ENCODE data around the gene CCDC194.

The CCDC194 gene, protein sequence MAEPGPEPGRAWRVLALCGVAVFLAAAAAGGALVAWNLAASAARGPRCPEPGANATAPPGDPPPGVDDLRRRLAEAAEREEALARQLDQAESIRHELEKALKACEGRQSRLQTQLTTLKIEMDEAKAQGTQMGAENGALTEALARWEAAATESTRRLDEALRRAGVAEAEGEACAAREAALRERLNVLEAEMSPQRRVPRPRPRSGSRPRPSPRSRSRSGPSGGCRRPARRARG
- total RNA-seq: 0 to 1.6 (median 1.1) reads per million in 4 donors

DNA sequence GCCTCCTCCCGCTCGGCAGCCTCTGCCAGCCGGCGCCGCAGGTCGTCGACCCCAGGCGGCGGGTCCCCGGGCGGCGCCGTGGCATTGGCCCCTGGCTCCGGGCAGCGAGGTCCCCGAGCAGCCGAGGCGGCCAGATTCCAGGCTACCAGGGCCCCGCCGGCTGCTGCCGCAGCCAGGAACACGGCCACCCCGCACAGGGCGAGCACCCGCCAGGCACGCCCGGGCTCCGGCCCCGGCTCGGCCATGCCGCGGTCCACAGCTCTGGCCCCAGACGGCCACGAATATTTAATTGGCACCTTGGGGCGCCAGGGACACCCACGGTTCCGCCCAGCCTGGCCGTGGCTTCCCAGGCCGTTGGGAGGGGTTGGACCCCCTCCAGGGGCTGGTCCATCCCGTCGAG is at the start of gene CCDC194:
Gene CCDC194 (minus strand): TSS at position 283 of the 400 bp plus-strand sequence. CDS start 38 bp downstream, at position 245.
- no peak for DNase-seq

DNA sequence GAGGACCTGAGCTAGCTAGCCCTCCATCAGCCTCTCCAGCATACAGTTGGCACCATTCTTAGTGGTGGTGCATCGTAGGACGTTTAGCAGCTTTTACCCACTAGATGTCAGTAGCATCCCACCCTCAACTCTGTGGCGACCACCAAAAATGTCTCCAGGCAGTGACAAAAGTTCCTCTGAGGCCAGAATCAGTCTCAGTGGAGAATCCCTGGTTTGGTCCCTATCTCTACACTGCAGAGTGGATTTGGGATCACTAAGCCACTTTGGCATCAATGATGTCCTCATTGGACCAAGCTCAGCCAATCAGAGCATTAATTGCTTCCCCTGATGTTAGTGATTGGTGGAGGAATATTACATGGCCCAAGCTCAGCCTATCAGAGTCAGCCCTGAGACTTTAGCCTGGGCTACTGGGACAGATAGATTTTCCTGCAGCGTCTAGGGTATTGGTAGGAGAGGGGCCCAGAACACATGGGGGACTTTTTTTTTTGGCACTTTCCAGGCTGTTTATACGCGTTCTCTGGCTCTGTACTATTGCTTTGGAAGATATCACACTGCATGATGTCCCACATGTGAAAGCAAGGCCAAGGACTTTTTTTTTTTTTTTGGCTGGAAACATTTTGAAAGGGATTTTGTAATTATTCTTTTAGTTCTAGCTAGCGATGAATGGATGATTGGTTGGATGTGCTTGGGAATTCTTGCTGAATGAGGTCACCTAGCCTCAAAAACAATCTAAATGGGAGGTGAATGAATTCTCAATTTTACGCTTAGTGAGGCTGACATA is 47.4 kb upstream of the CCDC194 start:
- no peak for DNase-seq

DNA sequence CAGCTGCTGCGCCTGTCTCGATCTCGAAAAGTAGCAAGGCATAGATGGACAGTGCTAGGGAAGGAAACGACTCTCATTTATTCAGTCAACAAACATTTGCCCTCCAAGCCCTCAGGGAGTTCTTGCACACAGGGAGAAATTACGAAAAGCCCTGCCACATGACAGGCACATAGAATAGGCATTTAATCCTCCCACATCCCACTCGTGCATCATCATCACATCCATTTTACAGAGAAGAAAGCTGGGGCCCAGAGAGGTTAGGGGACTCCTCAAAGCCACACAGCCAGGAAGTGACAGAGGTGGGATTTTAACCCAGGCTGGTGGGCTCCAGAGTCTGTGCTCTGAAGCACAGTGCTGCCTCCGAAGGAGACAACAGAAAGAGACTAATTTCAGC is 42.9 kb upstream of the CCDC194 start:
- DNase-seq: no peak

DNA sequence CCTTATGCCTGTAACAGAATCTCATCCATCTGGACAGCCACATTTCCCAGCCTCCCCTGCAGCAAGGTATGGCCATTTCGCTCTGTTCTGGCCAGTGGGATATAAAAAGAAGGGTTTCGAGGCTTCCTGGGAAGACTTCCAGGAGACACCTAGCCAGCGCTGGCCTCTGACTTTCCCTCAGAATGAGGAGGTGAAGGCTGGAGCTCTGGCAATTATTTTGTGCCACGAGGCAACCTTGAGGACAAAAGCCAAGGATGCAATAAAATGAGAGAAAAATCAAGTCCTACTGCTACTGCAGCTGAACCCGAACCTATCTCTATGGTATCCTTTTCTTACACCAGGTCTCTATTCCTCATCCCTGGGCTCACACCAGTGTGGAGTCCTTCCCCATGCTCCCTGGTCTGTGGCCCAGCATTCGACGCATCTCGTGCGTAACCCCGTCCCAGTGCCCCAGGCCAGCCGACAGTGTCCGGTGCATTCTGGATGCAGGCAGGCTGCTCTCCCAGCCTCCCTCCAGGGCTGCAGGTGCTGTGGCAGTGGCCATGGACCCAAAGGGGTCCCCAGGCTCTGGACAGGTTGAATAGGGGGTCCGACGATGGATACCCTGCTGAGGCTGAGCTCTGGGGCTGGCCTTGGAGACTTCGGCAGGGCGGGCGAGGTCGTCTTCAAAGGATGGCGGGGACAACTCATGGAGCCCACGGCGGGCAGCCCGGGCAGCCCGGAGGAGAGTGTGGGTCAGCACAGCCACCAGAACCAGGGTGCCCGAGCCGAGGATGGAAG is 42.3 kb upstream of the CCDC194 start:
- DNase-seq: no peak

DNA sequence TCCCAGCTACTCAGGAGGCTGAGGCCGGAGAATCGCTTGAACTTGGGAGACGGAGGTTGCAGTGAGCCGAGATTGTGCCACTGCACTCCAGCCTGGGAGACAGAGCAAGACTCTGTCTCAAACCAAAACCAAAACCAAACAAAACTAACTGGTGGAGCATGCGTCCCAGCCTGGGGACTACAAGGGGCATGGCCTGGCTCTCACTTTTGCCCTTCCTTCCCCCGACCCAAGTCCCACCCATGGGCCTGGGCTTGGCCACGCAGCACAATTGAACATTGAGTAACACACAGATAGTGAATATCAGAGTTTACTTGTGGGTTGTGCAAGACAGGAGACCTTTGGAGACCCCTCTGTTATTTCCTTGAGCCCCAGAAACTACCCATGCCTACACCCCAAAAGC is 41.2 kb upstream of the CCDC194 start:
- no peak for DNase-seq

DNA sequence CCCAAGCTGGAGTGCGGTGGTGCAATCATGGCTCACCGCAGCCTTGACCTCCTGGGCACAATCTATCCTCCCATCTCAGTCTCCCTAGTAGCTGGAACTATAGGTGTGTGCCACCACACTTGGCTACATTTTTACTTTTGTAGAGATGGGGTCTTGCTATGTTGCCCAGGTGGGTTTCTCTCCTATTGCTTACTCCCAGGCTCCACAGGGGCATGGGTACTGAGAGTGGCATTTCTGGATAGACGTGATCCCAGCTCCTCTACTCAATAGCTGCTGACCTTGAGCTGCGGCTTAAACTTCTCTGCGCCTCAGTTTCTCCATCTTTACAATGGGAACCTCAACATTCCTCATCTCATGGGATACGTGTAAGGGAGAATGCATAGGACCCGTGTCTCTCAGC is 37.4 kb upstream of the CCDC194 start:
- DNase-seq: no peak

DNA sequence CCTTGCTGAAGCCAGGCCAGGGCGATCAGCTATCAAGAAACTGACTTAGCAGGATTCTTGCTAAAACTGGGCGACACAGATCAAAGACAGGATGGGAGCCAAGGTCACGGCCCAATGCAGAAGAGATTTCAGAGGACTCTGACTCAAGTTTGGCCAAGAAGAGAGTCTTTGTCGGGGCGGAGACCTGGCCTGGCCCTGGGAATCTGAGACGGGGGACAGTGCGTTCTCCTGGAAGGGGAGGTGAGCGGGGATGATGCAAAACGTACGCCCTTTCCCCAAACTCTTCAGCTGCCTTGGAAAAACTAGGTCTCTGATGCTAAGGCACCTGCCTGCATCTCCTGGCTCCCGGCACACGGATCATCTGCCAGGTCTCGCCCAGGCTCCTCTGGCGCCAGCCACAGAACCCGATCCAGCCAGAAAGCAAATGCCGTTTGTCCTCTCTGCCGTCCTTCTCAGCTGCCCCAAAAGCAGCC is 35.7 kb upstream of the CCDC194 start:
- DNase-seq: no peak

DNA sequence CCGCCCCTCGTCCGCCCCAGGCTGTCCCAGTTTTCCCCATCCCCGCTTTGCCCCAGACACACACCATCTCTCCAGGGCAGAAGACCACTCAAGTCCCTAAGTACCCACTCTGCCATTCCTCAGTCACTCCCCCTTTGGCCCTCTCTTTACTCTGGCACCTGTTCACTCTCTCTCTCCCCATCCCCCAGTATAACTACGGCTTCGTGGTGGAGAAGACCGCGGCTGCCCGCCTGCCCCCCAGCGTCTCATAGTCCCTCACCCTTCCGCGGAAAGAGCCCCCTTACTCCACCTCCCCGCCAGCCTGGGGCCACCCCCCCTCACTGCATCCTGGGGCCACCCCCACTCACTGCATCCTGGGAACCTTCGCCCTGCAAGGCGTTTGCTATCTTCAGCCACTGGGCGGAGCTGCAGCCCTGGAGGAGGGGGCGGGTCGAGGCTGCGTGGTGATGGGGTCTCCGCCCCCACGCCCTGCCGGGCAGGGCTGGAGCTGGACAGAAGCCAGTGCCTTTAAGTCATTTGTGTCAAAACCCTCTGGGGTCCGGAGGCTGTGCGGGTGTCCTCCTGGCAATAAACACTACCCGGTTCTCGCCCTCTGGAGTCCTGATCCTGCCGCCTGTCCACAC is 30.9 kb upstream of the CCDC194 start:
- DNase-seq: peak in 1 of 5 donors; percentile 19

DNA sequence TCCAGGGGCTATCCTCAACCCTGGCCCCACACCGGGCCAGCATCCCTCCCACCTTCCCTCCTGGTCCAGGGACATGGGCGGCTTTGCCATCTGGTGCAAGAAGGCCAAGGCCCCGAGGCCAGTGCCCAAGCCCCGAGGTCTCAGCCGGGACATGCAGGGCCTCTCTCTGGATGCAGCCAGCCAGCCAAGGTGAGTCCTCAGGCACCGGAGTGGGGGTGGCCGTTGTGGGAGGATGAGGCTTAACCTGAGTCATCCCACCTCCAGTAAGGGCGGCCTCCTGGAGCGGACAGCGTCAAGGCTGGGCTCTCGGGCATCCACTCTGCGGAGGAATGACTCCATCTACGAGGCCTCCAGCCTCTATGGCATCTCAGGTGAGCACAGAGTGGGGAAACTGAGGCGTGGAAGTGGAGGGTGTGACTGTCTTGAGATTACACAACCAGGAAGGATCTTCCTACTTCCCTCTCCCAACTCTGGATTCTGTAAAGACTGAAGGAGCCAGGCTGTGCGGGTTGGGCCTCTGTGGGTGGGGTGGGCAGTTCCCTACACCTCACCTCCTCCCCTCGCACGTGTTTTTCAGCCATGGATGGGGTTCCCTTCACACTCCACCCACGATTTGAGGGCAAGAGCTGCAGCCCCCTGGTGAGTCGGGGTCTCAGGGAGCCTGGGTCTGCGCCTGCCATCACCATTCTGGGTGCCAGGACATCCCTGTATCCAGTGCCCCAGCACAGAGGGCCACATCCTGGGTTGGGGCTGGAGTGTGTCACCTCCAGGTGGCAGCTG is 29.6 kb upstream of the CCDC194 start:
- no peak for DNase-seq

DNA sequence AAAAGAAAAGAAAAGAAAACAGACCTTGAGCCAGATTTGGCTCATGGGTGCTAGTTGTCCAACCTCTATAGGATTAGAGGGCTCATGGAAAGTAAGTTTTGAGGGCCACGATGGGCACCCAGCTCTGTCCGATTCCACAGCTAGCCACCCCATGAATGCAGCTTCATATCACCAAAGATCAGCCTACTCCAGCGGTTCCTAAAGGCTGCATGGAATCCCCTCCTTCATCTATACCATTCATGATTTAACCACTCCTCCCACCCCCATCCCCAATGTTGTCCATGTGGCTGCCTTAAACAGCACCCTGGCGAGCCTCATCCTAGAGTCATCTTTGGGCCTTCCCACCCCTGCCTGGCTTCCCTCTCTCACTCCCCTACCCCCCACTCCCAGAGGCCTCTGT is 27.9 kb upstream of the CCDC194 start:
- DNase-seq: no peak

DNA sequence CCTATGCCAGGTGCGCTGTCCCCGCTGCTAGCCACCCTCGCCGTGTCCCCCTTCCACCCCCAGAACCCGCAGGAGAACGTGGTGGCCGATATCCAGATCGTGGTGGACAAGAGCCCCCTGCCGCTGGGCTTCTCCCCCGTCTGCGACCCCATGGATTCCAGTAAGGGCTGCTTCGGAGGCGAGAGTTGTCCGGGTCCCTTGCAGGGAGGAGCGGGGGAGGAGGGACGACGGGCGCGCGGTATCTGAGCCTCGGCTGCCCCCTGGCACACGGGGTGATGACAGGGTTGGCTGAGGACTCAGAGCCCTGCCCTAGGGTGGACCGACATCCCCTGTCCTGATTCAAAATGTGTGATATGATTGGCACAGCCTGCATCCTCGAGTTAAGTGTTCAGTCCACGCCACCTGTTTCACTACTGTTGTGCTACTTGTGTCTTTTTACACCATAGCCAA is 26.5 kb upstream of the CCDC194 start:
- peak in 1 of 5 donors; percentile 46 for DNase-seq

DNA sequence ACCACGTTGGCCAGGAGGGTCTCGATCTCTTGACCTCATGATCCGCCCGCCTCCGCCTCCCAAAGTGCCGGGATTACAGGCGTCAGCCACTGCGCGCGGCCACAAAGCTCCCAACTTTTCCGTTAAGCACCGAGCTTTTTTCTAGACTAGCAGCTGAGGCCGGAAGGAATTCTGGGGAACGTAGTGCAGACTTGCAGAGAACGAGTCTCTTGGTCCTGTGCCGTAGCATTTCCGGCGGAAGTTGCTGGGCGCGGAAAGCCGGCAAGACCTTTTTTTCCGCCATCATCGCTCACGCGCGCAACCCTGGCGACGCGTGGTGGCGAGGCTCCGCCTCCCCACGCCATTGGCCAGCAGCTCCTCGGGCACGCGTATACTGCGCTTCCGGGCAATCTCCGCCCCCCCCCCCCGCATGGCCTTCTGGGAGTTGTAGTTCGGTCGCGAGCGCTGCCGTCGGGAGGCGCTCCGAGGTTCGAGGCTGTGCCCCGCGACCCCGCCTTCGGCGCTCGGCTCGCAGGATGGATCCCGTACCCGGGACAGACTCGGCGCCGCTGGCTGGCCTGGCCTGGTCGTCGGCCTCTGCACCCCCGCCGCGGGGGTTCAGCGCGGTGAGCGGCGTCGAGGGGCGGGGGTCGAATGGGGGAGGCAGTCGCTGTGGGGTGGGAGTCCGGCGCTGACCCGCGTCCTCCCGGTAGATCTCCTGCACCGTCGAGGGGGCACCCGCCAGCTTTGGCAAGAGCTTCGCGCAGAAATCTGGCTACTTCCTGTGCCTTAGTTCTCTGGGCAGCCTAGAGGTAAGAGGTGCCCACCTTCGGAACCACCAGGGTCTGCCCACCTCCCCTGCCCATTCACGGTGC is 25.9 kb upstream of the CCDC194 start, which contains the start of gene MVB12A:
Gene MVB12A (plus strand): TSS at position 427 of the 854 bp plus-strand sequence. CDS start 89 bp downstream, at position 516.
- peak; percentile 91 to 99 (median 93) for DNase-seq

DNA sequence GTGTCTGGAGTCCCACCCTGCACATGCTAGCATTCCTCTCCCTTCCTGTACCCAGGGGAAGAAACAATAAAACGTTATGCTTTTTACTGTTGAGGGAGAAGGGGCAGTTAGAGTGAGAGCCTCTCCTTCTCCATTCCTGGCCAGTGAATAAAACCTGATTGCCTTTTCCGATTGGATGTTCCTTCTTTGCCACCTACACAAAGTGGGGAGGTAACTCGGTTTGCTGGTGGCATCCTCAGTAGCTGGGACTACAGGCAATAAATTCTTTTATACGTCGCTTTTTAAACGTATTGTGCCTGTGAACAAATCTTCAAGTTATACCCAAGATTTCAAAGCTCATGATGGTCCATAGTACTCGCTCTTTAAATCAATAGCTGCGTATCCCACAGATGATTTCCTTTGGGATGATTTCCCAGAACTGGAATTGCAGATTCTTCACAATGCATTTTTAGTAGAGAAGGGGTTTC is 25.2 kb upstream of the CCDC194 start:
- DNase-seq: no peak

DNA sequence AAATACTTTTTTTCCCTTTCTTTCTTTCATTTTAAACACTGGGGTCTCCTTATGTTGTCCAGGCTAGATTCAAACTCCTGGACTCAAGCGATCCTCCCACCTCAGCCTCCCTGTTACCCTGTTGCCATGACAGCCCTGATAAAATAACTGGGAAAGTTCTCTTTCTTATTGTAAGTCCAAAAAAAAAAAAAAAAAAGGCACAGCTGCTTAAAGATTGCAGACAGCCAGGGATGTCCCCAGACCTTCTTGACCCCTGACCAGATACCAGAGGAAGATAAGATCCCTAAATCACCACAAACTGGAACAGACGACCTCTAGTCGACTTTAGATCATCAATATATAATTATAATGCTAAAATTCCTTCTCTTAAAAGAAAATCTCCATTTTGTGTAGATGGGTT is 24.7 kb upstream of the CCDC194 start:
- DNase-seq: no peak

DNA sequence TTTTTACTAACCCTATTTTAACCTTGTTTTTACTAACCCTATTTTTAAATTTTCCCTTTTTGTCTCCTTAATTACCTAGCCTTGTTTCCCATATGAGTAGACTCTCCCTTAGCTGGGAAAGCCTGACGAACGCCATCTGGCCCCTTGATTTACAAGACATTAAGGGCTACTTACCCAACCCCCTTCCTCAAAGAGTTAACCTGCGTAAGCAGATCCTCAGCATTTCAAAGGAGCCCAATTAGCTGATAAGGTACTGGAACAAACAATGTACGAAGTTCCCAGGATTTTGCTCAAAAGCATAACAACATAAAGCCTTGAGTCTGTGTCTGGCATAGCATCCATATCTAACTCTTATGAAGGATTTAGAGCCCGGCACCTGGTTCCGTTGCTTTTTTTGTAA is 21.1 kb upstream of the CCDC194 start:
- DNase-seq: no peak

DNA sequence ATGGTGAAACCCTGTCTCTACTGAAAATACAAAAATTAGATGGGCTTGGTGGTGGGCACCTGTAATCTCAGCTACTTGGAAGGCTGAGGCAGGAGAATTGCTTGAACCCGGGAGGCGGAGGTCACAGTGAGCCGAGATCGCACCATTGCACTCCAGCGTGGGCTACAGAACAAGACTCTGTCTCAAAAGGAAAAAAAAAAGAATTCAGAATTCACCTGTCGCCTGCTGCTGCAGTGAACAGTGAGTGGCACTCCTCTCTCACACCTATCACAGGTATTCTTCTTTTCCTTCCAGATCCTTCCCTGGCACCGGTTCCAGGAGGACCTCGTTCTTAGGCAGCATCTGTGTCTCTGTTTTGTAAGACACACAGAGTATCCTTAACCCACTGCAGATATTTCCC is 20.1 kb upstream of the CCDC194 start:
- no peak for DNase-seq

DNA sequence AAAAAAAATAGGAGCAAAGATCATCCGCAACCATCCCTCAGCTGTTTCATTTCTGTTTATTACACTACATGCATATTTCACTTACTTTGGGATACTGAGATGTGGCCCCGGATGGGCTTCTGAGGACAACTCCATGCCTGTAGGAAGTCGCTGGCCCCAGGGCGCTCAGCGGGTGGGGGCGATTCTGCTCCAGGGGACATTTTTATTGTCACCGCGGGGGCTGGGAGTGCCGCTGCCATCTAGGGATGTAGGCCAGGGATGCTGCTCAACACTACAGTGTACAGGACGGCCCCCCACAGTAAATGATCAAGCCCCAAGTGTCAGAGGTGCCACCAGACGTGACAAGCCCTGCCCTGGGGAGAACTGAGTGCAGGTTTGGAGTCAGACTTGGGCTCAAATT is 17.8 kb upstream of the CCDC194 start:
- DNase-seq: no peak

DNA sequence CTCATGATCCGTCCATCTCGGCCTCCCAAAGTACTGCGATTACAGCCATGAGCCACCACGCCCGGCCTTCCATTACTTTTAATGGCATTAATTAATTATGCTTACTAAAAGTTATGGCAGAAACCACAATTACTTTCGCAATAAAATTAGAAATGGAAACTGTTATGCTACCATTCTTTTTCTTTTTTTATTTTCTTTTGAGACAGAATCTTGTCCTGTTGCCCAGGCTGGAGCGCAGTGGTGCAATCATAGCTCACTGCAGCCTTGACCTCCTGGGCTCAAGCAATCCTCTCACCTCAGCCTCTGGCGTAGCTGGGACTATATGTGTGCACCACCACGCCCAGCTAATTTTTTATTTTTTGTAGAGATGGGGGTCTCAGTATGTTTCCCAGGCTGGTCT is 16.0 kb upstream of the CCDC194 start:
- no peak for DNase-seq

DNA sequence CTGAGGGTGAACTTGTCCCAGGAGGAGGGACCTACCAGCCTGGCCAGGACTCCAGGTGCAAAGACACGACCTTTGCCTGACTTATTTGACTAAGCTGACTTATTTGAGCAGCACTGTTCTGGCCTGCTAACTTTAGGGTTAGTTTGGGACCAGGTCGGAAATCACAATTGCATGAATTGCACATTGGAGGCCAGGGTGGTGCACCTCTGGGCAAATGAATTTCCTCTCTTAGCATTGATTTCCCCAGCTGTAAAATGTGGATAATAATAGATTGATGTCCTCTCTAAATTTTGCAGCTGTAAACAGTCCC is 12.8 kb upstream of the CCDC194 start:
- DNase-seq: no peak

DNA sequence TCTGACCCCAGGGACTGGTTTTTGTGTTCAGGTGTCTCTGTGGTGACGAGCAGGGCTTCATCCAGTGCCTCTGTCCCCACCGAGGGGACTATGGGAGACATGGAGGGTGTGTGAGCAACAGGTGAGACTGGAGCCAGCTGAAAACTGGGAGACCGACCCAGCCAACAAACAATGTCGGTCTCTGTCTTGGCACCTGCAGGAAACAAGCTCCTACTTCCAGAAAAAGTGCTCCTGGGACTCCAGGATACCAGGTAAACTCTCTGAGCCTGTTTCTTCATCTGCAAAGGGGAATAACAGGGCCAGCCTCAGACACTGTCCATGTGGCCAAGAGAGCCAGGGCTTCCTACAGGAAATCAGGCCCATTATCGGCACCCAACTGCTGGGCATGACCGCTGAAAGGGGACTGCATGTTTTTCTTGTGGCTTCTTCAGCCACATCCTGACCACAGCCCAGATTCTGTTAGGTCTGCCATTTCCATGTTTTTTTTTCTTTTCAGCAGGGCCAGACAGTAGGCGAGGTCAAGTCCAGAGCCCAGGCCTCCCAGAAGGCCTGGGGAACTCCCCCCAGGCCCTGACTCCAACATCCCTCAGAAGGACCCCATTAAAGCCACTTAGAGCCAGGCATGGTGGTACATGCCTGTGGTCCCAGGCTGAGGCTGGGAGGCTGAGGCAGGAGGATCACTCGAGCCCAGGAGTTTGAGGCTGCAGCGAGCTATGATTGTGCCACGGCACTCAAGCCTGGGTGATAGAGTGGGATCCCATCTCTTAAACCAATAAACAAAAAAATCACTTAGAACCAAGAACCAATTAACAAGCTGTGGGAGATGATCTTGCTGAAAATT is 12.3 kb upstream of the CCDC194 start:
- DNase-seq: peak in 1 of 5 donors; percentile 67
